Cardiac muscle cell (in vitro differentiated cells and primary cell): ENCODE results near the gene CBFA2T3. TPM values are rescaled to one million over a fixed set of nuclear protein-coding genes. Genes with fewer than 3 reads are reported as not detected.

Experiments used
- DNase-seq, 2 donors: peaks; one replicate each; pipeline versions ENCODE4 v3.0.0 to v3.0.0-alpha.2; 2010 to 2017; ENCODE audit warnings: low read depth in 1 of 2, low spot score in 1 of 2
- H3K27ac ChIP-seq: fragments of 200-600 bp; sonication (generic); 2 replicates; pipeline ENCODE4 v1.5.1; 2016
- H3K27me3 ChIP-seq: fragments of 200-600 bp; sonication (generic); 2 replicates; pipeline ENCODE4 v1.6.0; 2016; ENCODE audit warnings: control low read depth
- H3K36me3 ChIP-seq: fragments of 200-600 bp; sonication (generic); 2 replicates; pipeline ENCODE4 v1.5.1; 2016; ENCODE audit warnings: control low read depth
- H3K4me1 ChIP-seq: fragments of 200-600 bp; sonication (generic); 2 replicates; pipeline ENCODE4 v1.8.1; 2017; ENCODE audit warnings: low read depth, mild to moderate bottlenecking, mixed run types
- H3K4me3 ChIP-seq: fragments of 200-600 bp; sonication (generic); 2 replicates; pipeline ENCODE4 v1.5.1; 2016; ENCODE audit warnings: mild to moderate bottlenecking
- H3K9me3 ChIP-seq: fragments of 200-600 bp; sonication (generic); 2 replicates; pipeline ENCODE4 v1.5.1; 2017; ENCODE audit warnings: low read depth, mild to moderate bottlenecking, control low read depth
- polyA plus RNA-seq: library from polyadenylated mRNA; unstranded; fragments of >200 nt; fragmentation: Nextera tagmentation; extraction: Ambion mirVana; gene quantifications from 2 replicates; pipeline ENCODE4 v1.2.1, GENCODE V29; 2016
- total RNA-seq: library from RNA; depleted of rRNA; stranded (reverse); fragments of >200 nt; gene quantifications from 2 replicates; pipeline ENCODE4 v1.2.3, GENCODE V29; 2016
- TF ChIP-seq, protein P1 (sequence below): IDR thresholded peaks from 2 replicates; pipeline ENCODE4 v1.5.1; 2012; ENCODE audit warnings: low read depth, mild to moderate bottlenecking, low read length

CBFA2T3 gene
- total and polyA plus RNA-seq, 2 experiments from 2014 or later: 0.69 to 1.5 TPM

- no peaks in the 10 kb centered on the region for H3K36me3 ChIP-seq
- H3K4me3 ChIP-seq: no peak overlapping the region
- no peaks in the 10 kb centered on the region for H3K9me3 ChIP-seq
- no peak for DNase-seq
- H3K27ac ChIP-seq: no peak overlapping the region
- peaks cover 12% of the 10 kb centered on the region for H3K4me1 ChIP-seq
- TF ChIP-seq, protein P1, sequence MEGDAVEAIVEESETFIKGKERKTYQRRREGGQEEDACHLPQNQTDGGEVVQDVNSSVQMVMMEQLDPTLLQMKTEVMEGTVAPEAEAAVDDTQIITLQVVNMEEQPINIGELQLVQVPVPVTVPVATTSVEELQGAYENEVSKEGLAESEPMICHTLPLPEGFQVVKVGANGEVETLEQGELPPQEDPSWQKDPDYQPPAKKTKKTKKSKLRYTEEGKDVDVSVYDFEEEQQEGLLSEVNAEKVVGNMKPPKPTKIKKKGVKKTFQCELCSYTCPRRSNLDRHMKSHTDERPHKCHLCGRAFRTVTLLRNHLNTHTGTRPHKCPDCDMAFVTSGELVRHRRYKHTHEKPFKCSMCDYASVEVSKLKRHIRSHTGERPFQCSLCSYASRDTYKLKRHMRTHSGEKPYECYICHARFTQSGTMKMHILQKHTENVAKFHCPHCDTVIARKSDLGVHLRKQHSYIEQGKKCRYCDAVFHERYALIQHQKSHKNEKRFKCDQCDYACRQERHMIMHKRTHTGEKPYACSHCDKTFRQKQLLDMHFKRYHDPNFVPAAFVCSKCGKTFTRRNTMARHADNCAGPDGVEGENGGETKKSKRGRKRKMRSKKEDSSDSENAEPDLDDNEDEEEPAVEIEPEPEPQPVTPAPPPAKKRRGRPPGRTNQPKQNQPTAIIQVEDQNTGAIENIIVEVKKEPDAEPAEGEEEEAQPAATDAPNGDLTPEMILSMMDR: no peak
- no peaks in the 10 kb centered on the region for H3K27me3 ChIP-seq
Measured at GRCh38 chr16:88988980-88989811, 12.2 kb upstream of the CBFA2T3 start.

DNA sequence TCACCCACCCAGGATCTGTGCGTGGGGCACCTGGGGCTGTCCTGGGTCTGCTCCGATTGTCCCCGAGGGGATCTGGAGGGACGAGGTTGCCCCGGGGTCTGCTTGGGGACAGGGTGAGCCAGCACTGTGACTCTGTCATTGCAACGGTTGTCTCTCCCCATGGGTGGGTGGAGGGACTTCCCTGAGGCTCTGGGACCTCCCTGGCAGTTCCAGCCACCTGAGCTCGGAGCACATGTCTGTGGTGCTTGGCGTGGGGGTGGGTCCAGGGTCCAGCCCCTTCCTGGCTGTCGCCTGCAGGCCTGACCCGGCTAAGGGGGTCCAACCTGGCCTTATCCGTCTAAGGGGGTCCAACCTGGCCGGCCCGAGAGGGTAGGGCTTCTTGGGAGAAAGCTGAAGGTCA is 8.5 kb upstream of the CBFA2T3 start:
- Histone ChIP-seq H3K27ac (no peak overlapping the region), H3K27me3 (no peaks in the 10 kb centered on the region), H3K9me3 (no peaks in the 10 kb centered on the region), H3K4me3 (no peak overlapping the region), H3K36me3 (no peaks in the 10 kb centered on the region), H3K4me1 (no peaks in the 10 kb centered on the region)
- DNase-seq: no peak
- TF ChIP-seq, protein P1: no peak

GRCh38 chr16:88983771-88984687 is 7.0 kb upstream of the CBFA2T3 start:
- Histone ChIP-seq H3K4me1 (peaks cover 2% of the 10 kb centered on the region), H3K36me3 (no peaks in the 10 kb centered on the region), H3K27me3 (no peaks in the 10 kb centered on the region), H3K9me3 (no peaks in the 10 kb centered on the region), H3K27ac (no peak overlapping the region), H3K4me3 (no peak overlapping the region)
- TF ChIP-seq, protein P1: no peak
- no peak for DNase-seq

GRCh38 chr16:88983165-88983564 is 6.2 kb upstream of the CBFA2T3 start:
- TF ChIP-seq, protein P1: no peak
- Histone ChIP-seq H3K36me3 (no peaks in the 10 kb centered on the region), H3K9me3 (no peaks in the 10 kb centered on the region), H3K27me3 (no peaks in the 10 kb centered on the region), H3K27ac (no peak overlapping the region), H3K4me1 (peaks cover 5% of the 10 kb centered on the region), H3K4me3 (no peak overlapping the region)
- no peak for DNase-seq

DNA sequence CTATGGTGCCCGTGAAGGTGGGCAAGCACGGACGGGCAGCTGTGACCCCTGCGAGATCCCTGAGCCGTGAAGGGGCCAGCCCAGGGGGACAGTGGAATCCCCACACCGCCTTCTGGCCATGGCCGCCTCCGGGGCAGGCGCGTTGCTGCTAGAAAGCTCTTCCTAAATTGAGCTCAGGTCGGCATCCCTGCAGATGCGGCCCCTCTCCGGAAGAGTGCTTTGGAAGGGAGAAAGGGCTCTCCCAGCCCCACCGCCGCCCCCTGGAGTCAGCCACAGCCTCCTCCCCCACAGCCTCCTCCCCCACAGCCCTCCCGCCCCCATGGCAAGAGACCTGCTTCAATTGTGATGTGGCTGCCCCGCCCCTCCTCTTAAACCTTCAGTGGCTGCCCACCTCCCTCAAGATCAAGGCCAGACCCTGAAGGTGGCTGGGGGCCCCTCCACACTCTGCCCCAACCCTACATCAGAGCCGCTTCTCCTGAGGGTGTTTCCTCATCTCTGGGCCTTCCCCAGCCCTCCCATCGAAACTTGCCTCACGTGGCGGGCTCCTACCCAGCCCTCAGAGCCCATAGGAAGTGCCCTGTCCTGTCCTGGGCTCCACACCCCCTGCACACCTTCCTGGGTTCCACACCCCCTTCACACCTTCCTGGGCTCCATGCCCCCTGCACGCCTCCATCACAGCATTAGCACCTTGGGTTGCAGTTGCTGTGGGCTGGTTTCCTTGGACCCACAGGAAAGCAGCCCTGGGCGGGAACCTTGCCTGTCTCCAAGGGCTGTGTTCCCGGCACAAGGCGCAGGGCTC is 5.5 kb upstream of the CBFA2T3 start:
- H3K36me3 ChIP-seq: no peaks in the 10 kb centered on the region
- H3K27ac ChIP-seq: no peak overlapping the region
- H3K9me3 ChIP-seq: no peaks in the 10 kb centered on the region
- no peak overlapping the region for H3K4me3 ChIP-seq
- TF ChIP-seq, protein P1: no peak
- DNase-seq: no peak
- no peaks in the 10 kb centered on the region for H3K27me3 ChIP-seq
- H3K4me1 ChIP-seq: peaks cover 5% of the 10 kb centered on the region
